Measurements from ENCODE around the gene EGFL8. TPM values are rescaled to one million over a fixed set of nuclear protein-coding genes. Genes with fewer than 3 reads are reported as not detected.

Gene EGFL8
- total RNA-seq, 4 donors from 2014 or later = 108 to 388 (median 270) TPM

GRCh38 chr6:32181915-32182529 is 17.6 kb downstream of the EGFL8 start:
- Histone ChIP-seq H3K27ac (peak overlapping the region in 2 of 4 donors; percentile 97 to 100), H3K9me3 (no peaks in the 10 kb centered on the region), H3K4me1 (peaks cover 0 to 75% (median 17%) of the 10 kb centered on the region in 4 donors), H3K27me3 (no peaks in the 10 kb centered on the region), H3K36me3 (peaks cover 0 to 56% (median 19%) of the 10 kb centered on the region in 3 donors), H3K4me3 (no peak overlapping the region)
- DNase-seq (ENCODE audit: low spot score in 2 of 2) = no peak
- TF ChIP-seq POLR2A (IDR thresholded peaks at IDR 0.05) (no peak), EP300 (IDR thresholded peaks at IDR 0.05) (no peak), CTCF (IDR thresholded peaks at IDR 0.05) (no peak)
- WGBS, 2 donors = 72 to 85% methylated on average over 10 of the region's 10 CpGs

- H3K27ac ChIP-seq = peak overlapping the region in 3 of 4 donors; percentile 40 to 100 (median 97)
- WGBS, 2 donors = 65 to 74% methylated on average over 9 to 10 of the region's 10 CpGs
- H3K9me3 ChIP-seq = no peaks in the 10 kb centered on the region
- TF ChIP-seq CTCF (IDR thresholded peaks at IDR 0.05) (no peak), POLR2A (IDR thresholded peaks at IDR 0.05) (no peak), EP300 (IDR thresholded peaks at IDR 0.05) (no peak)
- no peak for DNase-seq (ENCODE audit: low spot score in 2 of 2)
- H3K36me3 ChIP-seq = peaks cover 0 to 62% (median 22%) of the 10 kb centered on the region in 3 donors
- H3K4me1 ChIP-seq = peaks cover 0 to 78% (median 22%) of the 10 kb centered on the region in 4 donors
- H3K4me3 ChIP-seq = no peak overlapping the region
- H3K27me3 ChIP-seq = no peaks in the 10 kb centered on the region
Observed at GRCh38 chr6:32182555-32182981, 18.2 kb downstream of the EGFL8 start.

GRCh38 chr6:32183030-32183429 is 18.6 kb downstream of the EGFL8 start:
- Histone ChIP-seq H3K36me3 (peaks cover 0 to 66% (median 22%) of the 10 kb centered on the region in 3 donors), H3K27ac (peak overlapping the region in 3 of 4 donors; percentile 40 to 100 (median 97)), H3K9me3 (no peaks in the 10 kb centered on the region), H3K4me1 (peaks cover 0 to 82% (median 26%) of the 10 kb centered on the region in 4 donors), H3K27me3 (no peaks in the 10 kb centered on the region), H3K4me3 (no peak overlapping the region)
- DNase-seq (ENCODE audit: low spot score in 2 of 2) = no peak
- WGBS, 2 donors = 67 to 72% methylated on average over 3 of the region's 3 CpGs
- TF ChIP-seq CTCF (IDR thresholded peaks at IDR 0.05) (no peak), POLR2A (IDR thresholded peaks at IDR 0.05) (no peak), EP300 (IDR thresholded peaks at IDR 0.05) (no peak)

- Histone ChIP-seq H3K36me3 (peaks cover 0 to 68% (median 22%) of the 10 kb centered on the region in 3 donors), H3K27me3 (no peaks in the 10 kb centered on the region), H3K9me3 (no peaks in the 10 kb centered on the region), H3K27ac (peak overlapping the region in 3 of 4 donors; percentile 40 to 100 (median 97)), H3K4me3 (no peak overlapping the region), H3K4me1 (peaks cover 0 to 88% (median 30%) of the 10 kb centered on the region in 4 donors)
- no peak for TF ChIP-seq EP300 (IDR thresholded peaks at IDR 0.05)
- TF ChIP-seq CTCF (IDR thresholded peaks at IDR 0.05) = no peak
- TF ChIP-seq POLR2A (IDR thresholded peaks at IDR 0.05) = no peak
- DNase-seq (ENCODE audit: low spot score in 2 of 2) = no peak
- WGBS, 2 donors = 71 to 78% methylated on average over 15 of the region's 15 CpGs
Observed at GRCh38 chr6:32183483-32184083, 19.2 kb downstream of the EGFL8 start.

GRCh38 chr6:32184084-32184640 is 19.8 kb downstream of the EGFL8 start, which contains the start of gene AGER:
TSS of gene AGER (minus strand) at chr6:32184253. CDS start at chr6:32184222, 31 bp downstream.
- Histone ChIP-seq H3K27ac (peak within 1 kb of the TSS in 3 of 4 donors; percentile 62 to 100 (median 97)), H3K27me3 (no peaks in the 10 kb centered on the region), H3K4me3 (no peak within 1 kb of the TSS), H3K4me1 (peaks cover 0 to 89% (median 31%) of the 10 kb centered on the region in 4 donors), H3K9me3 (no peaks in the 10 kb centered on the region), H3K36me3 (peaks cover 0 to 68% (median 22%) of the 10 kb centered on the region in 3 donors)
- DNase-seq (ENCODE audit: low spot score in 2 of 2) = no peak
- TF ChIP-seq POLR2A (IDR thresholded peaks at IDR 0.05) (no peak), CTCF (IDR thresholded peaks at IDR 0.05) (no peak), EP300 (IDR thresholded peaks at IDR 0.05) (no peak)
- 56 to 62% methylated on average over 6 of the region's 6 CpGs for WGBS, 2 donors

Measured in tibial nerve (tissue), 4 donors.